Keratinocyte (primary cell): ENCODE data around the gene ZNF530.

Experiments
- CTCF ChIP-seq, 3 experiments: IDR thresholded peaks in 1 of 3; conservative IDR thresholded peaks in 1 of 3; optimal IDR thresholded peaks in 1 of 3; 2 replicates in 2 of 3; 3 replicates in 1 of 3; pipeline versions ENCODE3 to v1.5.1; 2011; ENCODE audit warnings: low read length in 3 of 3, mild to moderate bottlenecking in 3 of 3, moderate library complexity in 2 of 3, control low read depth in 1 of 3, inconsistent platforms in 1 of 3; ENCODE audit not compliant: insufficient read depth in 2 of 3; ENCODE audit errors: extremely low read depth in 1 of 3
- EZH2 ChIP-seq: IDR thresholded peaks from one replicate; pipeline ENCODE4 v1.6.1; 2012; ENCODE audit warnings: inconsistent platforms, mild to moderate bottlenecking, low read length, moderate library complexity

- no peak for TF ChIP-seq EZH2
- TF ChIP-seq CTCF (optimal IDR thresholded peaks at IDR 0.05 in 1 of 3, IDR thresholded peaks at IDR 0.05 in 1 of 3, conservative IDR thresholded peaks at IDR 0.05 in 1 of 3; ENCODE audit: extremely low read depth in 1 of 3, insufficient read depth in 2 of 3, low read length in 3 of 3) = no peak
Observed at GRCh38 chr19:57566396-57567265, 33.1 kb upstream of the ZNF530 start.
